ENCODE results near the gene GRIN3B.
A peak's percentile ranks its signal among the peaks of the same experiment; 100 is the strongest.
"Not testable (repeated sequence)": the region's sequence is repeated elsewhere in the genome, so short reads cannot be mapped to it uniquely, and the experiment has no call there.

GRIN3B gene

GRCh38 chr19:1019616-1019961 is 19.4 kb downstream of the GRIN3B start:
- DNase-seq (ENCODE audit: low read depth) = no peak

- no peak for DNase-seq (ENCODE audit: low read depth)
These were observed 20.0 kb downstream of the GRIN3B start for GRCh38 chr19:1019980-1020867.

GRCh38 chr19:1020868-1021425 is 20.7 kb downstream of the GRIN3B start, which contains the start of gene TMEM259:
TSS of gene TMEM259 (minus strand) at chr19:1021123. CDS start at chr19:1020996, 127 bp downstream.
- DNase-seq (ENCODE audit: low read depth) = peak; percentile 96

- DNase-seq (ENCODE audit: low read depth) = not testable (repeated sequence)
These were observed 23.6 kb downstream of the GRIN3B start for GRCh38 chr19:1023883-1024188.

- not testable (repeated sequence) for DNase-seq (ENCODE audit: low read depth)
These were observed 24.9 kb downstream of the GRIN3B start for GRCh38 chr19:1025080-1025479.

GRCh38 chr19:1025960-1026782 is 26.0 kb downstream of the GRIN3B start, which contains the start of gene CNN2:
TSS of gene CNN2 (plus strand) at chr19:1026608. CDS start at chr19:1026662, 54 bp downstream.
- DNase-seq (ENCODE audit: low read depth) = peak; percentile 50

- no peak for DNase-seq (ENCODE audit: low read depth)
These were observed 26.8 kb downstream of the GRIN3B start for GRCh38 chr19:1026783-1027649.

- no peak for DNase-seq (ENCODE audit: low read depth)
These were observed 27.4 kb downstream of the GRIN3B start for GRCh38 chr19:1027650-1028061.

- DNase-seq (ENCODE audit: low read depth) = no peak
These were observed 28.1 kb downstream of the GRIN3B start for GRCh38 chr19:1028062-1028926.

GRCh38 chr19:1032264-1032867 is 32.1 kb downstream of the GRIN3B start:
- DNase-seq (ENCODE audit: low read depth) = no peak

- DNase-seq (ENCODE audit: low read depth) = no peak
These were observed 35.9 kb downstream of the GRIN3B start for GRCh38 chr19:1035998-1036621.

- no peak for DNase-seq (ENCODE audit: low read depth)
These were observed 37.4 kb downstream of the GRIN3B start for GRCh38 chr19:1037621-1038064.

- no peak for DNase-seq (ENCODE audit: low read depth)
These were observed 38.9 kb downstream of the GRIN3B start for GRCh38 chr19:1038978-1039645.

GRCh38 chr19:1039646-1040475 is 39.6 kb downstream of the GRIN3B start, which contains the start of gene ABCA7:
TSS of gene ABCA7 (plus strand) at chr19:1040107. CDS start at chr19:1041362, 1,255 bp downstream.
- peak; percentile 97 for DNase-seq (ENCODE audit: low read depth)

- peak; percentile 81 for DNase-seq (ENCODE audit: low read depth)
These were observed 40.5 kb downstream of the GRIN3B start for GRCh38 chr19:1040476-1041271.

GRCh38 chr19:1041272-1041834 is 41.1 kb downstream of the GRIN3B start:
- DNase-seq (ENCODE audit: low read depth) = no peak
